Superior temporal gyrus (tissue), 1 donor: ENCODE results near the gene ZNF335.

Experiments used
- DNase-seq: peaks from one replicate; pipeline ENCODE4 v3.0.0-alpha.2; 2016; ENCODE audit errors: extremely low spot score

Gene ZNF335, protein sequence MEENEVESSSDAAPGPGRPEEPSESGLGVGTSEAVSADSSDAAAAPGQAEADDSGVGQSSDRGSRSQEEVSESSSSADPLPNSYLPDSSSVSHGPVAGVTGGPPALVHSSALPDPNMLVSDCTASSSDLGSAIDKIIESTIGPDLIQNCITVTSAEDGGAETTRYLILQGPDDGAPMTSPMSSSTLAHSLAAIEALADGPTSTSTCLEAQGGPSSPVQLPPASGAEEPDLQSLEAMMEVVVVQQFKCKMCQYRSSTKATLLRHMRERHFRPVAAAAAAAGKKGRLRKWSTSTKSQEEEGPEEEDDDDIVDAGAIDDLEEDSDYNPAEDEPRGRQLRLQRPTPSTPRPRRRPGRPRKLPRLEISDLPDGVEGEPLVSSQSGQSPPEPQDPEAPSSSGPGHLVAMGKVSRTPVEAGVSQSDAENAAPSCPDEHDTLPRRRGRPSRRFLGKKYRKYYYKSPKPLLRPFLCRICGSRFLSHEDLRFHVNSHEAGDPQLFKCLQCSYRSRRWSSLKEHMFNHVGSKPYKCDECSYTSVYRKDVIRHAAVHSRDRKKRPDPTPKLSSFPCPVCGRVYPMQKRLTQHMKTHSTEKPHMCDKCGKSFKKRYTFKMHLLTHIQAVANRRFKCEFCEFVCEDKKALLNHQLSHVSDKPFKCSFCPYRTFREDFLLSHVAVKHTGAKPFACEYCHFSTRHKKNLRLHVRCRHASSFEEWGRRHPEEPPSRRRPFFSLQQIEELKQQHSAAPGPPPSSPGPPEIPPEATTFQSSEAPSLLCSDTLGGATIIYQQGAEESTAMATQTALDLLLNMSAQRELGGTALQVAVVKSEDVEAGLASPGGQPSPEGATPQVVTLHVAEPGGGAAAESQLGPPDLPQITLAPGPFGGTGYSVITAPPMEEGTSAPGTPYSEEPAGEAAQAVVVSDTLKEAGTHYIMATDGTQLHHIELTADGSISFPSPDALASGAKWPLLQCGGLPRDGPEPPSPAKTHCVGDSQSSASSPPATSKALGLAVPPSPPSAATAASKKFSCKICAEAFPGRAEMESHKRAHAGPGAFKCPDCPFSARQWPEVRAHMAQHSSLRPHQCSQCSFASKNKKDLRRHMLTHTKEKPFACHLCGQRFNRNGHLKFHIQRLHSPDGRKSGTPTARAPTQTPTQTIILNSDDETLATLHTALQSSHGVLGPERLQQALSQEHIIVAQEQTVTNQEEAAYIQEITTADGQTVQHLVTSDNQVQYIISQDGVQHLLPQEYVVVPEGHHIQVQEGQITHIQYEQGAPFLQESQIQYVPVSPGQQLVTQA (N-terminal part only)

DNA sequence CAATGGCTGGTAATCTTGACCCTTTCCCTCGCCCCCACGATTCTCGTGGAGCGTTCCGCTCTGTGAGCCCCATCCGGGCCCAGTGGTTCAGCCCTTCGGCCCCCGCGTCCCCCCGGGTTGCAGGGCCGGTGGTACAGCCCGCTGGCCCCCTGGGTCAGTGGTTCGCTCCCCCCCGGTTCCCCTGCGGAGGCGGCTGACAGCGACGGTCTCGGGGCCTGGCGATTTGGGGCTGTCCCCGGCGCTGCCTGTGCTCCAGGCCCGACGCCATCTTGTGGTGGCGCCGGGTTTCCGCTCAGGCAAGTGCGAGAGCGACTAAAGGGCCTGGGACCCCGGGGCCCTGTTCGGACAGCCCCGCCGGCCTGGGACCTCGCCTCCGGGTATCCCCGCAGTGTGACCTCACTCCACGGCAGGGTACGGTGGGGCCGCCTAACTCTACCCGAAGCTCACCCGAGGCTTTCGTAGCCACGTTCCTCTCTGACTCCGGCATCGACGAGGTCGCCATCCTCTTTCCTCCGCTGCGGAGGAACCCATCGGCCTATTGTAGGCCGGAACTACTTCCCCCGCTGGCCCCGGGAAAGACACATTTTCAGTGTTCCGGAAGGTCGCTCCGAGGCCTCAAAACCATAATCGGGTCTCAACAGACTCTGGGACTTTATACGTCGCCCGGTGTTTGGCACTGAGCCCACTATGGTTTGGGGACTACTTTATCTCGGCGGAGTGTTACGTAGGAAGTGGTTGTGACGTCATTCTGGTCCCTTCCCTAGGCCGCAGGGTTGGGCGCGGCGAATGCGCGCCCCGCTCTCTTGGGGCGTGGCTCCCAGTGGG lies at the start of gene ZNF335:
Gene ZNF335, minus strand, starts transcription at position 529 of the 825 bp plus-strand sequence. CDS start 793 bp downstream, outside the sequence.
- DNase-seq, result peak; percentile 97

DNA sequence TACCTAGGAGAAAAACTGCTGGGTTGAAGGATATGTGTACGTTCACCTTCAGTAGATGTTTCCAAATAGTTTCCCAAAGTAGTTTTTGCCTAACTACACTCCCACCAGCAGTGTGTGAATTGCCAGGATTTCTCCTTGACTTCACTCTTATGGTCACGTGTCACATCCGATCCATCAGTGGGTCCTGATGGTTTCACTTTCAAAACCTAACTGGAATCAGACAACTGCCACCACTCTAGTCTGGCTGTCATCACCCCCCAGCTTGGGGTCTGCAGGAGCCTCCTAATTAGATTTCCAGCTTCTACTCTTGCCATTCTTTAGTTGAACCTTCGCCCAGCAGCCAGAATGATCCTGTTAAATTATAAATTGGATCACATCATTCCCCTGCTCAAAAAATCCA lies 48.6 kb upstream of the ZNF335 start:
- DNase-seq, result no peak

DNA sequence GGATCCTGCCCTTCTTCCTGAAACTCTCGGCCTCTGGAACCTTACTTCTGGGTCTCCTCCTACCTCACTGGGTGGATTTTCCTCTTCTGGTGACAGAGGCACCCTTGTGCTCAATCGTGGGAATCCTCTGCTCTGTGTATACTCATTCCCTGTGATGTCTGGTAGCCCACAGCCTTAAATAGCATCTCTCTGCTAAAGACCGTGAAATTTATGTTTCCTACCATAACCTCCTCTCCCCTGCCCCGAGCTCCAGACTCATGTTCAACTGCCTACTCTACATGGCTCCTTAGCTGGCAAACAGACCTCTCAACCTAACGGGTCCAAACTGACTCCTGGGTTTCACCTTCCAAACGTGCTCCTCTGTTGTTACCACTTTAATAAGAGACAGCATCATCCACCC lies 46.6 kb upstream of the ZNF335 start:
- no peak for DNase-seq

DNA sequence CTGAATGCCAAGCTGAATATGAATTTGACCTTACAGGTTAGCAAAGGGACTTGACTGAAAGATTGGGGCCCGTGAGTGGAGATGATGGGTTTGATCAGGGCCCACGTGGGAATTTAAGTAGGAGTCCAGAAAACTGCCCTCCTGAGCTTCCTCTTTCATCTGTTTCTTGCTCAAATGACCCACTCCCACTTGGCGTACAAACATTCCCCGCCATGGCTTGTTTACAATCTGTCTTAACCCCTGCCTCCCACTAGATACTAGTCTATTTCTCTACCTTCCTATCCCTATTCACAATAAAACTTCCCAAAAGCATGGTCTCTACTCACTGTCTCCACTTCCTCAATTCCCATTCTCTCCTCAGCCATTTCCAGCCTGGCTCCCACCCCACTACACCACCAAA lies 46.1 kb upstream of the ZNF335 start:
- no peak for DNase-seq

DNA sequence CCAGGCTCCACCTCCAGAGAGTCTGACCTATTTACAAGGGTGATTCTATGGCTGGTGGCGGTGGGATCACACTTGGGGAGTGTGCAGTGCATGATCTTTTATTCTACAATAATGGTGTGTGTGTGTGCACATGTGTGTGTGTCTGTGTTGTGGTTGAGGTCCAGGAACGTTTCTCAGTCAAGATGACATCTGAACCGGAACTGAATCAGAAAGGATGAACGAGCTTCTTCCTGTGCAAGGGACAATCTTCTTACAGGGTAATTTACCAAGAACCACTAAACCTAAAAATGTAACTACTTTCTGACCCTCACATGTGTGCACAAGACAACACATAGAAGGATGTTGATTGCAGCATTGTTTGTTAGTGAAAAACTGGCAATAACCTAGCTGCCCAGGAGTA lies 45.3 kb upstream of the ZNF335 start:
- no peak for DNase-seq

DNA sequence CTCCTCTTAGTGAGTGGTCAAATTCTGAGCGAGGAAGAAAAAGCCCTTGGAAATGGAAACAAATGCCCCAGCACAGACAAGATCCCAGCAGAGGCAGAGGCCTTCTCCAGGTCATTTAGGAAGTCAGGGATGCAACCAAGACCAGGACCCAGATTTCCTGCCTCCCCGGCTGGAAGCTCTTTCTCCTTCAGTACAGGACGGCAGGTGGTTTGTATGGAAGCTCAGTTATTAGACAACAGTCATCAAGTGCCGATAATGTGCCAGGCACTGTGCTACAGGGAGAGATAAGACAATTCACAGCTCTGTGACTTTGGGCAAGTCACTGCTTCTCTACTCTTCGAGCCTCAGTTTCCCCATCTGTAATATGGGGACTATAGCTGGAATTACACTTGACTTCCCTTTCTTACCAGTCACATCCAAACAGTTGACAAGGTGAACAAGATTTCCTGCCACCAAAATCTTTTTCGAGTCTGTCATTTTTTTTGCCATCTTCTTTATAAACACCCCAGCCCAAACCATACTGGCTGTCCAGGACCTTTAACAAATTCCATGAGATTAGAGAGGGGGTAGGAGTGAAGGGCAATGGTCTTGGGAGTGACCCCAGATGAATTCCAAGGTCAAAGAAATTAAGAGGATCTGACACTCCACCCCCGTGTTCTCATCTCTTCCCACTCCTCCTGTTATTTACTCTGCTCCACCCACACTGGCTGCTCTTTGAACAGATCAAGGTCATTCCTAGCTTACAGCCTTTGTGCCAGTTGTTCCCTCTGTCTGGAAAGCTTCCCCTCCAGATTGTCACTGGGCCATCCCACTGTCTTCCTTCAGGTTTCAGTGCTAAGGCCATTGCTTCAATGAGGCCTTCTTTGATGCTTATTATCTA lies 42.8 kb upstream of the ZNF335 start:
- no peak for DNase-seq

DNA sequence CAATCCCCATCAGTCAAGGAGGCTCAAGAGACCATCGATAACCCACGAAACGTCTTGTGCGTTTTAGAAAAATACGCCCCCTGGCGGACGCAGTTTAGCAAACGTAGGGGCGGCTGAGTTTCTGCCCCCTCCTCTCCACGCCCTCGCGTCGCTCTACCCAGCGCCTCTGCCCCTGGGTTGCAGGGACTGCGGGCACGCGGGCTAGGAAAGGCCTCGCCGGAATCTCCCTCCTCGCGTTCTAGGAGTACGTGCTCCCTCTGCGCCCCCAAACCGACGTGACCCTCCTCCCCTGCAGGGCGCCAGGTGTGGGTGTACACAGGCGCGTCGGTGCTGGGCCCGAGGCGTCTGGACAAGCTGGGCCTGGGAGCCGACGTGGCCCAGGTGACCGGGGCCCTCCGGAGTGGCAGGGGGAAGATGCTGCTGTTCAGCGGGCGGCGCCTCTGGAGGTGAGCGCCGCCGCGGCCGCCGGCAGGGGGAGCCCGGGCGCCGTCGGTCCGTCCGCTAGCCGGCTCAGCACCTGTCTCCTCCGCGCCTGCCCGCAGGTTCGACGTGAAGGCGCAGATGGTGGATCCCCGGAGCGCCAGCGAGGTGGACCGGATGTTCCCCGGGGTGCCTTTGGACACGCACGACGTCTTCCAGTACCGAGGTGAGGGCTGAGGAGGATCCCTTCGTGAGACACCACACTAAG lies 42.0 kb upstream of the ZNF335 start:
- DNase-seq, result no peak

DNA sequence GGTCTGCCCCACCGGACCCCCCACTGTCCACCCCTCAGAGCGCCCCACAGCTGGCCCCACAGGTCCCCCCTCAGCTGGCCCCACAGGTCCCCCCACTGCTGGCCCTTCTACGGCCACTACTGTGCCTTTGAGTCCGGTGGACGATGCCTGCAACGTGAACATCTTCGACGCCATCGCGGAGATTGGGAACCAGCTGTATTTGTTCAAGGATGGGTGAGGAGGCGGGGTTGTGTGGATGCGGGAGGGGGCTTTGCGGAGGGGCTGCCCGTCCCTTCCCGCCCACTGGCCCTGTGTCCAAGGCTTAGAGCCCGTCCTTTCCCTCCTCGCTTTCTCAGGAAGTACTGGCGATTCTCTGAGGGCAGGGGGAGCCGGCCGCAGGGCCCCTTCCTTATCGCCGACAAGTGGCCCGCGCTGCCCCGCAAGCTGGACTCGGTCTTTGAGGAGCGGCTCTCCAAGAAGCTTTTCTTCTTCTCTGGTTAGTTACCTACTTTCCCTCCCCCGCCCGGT lies 41.4 kb upstream of the ZNF335 start:
- no peak for DNase-seq

DNA sequence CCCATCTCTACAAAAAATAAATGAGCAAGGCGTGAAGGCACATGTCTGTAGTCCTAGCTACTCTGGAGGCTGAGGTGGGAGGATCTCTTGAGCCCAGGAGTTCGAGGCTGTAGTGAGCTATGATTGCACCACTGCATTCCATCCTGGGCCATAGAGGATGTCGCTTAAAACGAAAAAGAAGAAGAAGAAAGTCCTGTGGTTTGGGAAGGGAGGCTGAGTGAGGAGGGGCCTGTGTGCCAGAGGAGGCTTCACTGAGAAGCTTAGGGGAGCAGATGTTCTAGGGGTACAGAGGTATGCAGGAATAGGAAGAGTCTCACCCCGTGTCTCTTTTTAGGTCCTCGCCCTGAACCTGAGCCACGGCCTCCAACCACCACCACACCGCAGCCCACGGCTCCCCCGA lies 40.9 kb upstream of the ZNF335 start:
- no peak for DNase-seq

DNA sequence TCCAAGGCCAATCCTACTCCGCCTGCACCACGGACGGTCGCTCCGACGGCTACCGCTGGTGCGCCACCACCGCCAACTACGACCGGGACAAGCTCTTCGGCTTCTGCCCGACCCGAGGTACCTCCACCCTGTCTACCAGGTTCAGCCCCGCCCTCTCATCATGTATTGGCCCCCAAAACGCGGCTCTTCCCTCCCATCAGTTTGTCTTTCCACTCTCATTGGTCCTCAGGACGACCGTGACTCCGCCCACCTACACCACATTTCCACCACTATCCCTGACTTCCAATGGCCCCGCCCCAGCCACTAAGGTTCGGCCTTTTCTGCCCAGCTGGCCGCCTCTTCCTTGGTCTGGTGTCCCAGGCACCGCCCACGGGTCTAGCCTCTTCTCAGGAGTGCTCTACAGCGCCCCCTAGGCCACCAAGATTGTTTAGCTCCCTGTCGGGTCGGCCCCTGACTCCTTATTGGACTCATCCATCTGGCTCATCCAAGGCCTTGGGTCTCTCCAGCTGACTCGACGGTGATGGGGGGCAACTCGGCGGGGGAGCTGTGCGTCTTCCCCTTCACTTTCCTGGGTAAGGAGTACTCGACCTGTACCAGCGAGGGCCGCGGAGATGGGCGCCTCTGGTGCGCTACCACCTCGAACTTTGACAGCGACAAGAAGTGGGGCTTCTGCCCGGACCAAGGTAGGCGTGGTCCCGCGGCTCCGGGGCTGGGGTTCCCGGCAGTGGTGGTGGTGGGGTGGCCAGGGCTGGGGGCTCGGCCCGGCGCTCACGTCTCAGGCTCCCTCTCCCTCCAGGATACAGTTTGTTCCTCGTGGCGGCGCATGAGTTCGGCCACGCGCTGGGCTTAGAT lies 39.9 kb upstream of the ZNF335 start:
- no peak for DNase-seq

DNA sequence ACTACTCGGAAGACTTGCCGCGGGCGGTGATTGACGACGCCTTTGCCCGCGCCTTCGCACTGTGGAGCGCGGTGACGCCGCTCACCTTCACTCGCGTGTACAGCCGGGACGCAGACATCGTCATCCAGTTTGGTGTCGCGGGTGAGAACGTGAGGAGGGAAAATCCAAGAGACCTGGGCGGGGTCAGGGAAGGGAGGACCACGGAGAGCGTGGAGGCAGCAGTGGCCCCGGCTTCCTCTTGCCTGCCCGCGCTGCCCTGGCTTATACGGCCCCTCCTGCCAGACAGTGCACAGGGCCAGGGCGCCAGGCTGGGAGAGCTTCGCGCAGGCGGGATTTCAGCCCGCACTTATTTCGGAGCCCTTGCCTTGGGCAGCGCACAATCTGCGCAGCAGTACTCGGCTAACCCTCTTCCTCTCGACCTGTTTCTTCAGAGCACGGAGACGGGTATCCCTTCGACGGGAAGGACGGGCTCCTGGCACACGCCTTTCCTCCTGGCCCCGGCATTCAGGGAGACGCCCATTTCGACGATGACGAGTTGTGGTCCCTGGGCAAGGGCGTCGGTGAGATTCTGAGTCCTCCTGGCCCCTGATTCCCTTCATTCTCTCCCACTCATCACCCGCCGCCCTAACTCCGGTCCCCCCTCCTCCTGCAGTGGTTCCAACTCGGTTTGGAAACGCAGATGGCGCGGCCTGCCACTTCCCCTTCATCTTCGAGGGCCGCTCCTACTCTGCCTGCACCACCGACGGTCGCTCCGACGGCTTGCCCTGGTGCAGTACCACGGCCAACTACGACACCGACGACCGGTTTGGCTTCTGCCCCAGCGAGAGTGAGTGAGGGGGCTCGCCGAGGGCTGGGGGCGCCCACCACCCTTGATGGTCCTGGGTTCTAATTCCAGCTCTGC lies 38.7 kb upstream of the ZNF335 start:
- DNase-seq, result no peak

DNA sequence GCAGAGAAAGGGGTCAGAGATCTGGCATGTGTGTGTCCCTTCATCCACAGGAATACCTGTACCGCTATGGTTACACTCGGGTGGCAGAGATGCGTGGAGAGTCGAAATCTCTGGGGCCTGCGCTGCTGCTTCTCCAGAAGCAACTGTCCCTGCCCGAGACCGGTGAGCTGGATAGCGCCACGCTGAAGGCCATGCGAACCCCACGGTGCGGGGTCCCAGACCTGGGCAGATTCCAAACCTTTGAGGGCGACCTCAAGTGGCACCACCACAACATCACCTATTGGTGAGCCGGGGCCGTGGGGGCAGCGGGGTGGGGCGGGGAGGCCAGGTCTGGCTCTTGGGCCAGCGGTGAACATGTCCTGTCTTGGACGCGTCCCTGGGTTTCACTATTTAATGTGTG lies 37.8 kb upstream of the ZNF335 start:
- DNase-seq, result no peak

DNA sequence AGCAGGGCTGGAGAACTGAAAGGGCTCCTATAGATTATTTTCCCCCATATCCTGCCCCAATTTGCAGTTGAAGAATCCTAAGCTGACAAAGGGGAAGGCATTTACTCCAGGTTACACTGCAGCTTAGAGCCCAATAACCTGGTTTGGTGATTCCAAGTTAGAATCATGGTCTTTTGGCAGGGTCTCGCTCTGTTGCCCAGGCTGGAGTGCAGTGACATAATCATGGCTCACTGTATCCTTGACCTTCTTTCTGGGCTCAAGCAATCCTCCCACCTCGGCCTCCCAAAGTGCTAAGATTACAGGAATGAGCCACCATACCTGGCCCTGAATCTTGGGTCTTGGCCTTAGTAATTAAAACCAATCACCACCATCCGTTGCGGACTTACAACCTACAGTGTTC lies 35.7 kb upstream of the ZNF335 start:
- no peak for DNase-seq

DNA sequence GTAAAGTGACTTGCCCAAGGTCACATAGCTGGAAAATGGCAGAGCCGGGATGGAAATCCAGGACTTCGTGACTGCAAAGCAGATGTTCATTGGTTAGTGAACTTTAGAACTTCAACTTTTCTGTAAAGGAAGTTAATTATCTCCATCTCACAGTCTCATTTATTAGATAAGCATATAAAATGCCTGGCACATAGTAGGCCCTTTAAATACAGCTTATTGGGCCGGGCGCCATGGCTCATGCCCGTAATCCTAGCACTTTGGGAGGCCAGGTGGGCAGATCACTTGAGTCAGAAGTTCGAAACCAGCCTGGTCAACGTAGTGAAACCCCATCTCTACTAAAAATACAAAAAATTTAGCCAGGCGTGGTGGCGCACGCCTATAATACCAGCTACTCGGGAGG lies 35.0 kb upstream of the ZNF335 start:
- DNase-seq, result no peak

DNA sequence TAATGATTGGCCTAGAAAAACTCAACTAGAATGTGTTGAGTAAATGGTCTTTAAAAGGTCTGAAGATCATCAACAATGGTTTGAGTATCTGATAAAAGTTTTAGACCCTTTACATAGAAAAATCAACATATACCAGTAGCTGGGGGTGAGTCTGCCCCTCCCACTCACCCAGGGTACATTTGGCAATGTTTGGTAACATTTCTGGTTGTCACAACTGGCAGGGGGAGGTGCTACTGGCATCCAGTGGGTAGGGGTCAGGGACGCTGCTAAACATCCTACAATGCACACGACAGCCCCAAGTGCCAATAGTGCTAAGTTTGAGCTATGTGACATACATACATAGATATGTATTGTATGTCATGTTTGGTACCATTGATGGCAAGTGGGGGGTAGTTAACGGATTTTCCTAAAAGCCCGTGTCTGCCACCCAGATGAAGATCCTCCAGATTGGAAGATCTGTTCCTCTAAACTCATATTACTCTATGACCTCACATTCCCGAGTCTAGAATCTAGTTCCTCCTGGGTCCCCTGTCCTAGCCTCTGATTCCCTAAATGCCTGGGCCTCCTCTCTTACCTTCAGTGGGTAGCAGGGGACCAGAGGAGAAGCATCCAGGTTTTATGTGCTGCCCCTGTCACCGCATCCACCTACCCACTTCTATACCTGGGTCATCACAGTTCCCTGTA lies 34.2 kb upstream of the ZNF335 start:
- DNase-seq, result no peak

DNA sequence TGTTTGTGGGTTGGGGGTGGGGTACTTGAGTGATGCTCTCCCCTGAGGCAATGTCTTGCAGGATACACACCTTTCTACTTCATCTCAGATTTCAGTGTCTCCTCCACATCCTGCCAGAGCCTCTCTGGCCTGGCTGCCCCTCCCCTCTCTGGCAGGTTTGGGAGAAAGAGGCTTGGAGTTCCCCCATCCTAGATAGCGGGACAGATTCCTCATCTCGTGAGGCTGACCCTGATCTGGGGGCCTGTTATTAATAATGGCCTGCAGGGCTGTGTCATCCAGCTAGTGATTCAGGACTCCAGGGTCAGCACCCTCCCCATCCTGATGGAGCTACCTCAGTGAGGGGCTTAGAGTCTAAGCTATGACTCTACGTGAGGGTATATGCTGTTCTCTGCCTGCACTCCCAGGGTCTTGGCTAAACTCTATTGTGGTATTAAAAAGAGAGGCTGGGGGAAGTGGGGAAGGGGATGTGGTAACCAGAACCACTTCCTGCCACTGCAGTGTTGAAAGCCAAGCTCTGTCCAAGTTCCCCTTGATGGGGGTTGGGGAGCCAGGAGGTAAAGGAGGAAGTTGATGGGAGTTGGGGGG lies 33.0 kb upstream of the ZNF335 start:
- DNase-seq, result no peak
